ENCODE measurements around the gene PMPCA. TPM values are rescaled to one million over a fixed set of nuclear protein-coding genes. Genes with fewer than 3 reads are reported as not detected.

Gene PMPCA
- total and polyA plus RNA-seq, 2 of the 8 experiments (the other 6 are each of a cell fraction or from before 2014, with no cell fraction given) = 60.0 to 88.2 TPM

DNA sequence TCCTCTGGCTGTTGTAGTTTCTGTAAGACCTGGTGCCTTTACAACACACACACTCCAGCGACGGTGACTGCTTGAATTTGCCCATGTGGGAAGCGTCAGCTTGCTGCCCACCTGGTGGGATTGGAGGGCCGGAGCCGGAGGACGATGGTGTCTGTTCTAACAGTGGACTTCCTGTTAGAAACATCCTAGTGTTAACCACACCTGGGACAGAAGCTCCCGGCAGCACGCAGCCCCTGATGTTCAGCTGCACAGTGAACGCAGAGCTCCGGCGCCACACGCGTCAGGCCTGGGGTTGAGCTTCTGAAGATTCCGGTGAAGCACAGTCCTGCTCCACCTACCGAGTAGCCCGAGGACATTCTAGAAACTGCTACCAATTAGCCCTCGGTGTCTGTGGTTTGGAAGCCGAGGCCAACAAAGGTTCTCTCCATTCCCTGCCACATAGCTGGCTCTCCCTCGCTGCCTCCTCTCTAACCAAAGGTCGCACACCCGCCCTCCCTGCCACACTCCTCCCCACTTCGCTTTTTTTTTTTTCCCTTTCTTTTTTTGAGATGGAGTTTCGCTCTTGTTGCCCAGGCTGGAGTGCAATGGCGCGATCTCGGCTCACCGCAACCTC lies 14.4 kb downstream of the PMPCA start:
- peaks cover 3% of the 10 kb centered on the region in 2 experiments for H4K20me1 ChIP-seq (replicated peaks in 1 of 2; ENCODE audit: control insufficient read depth in 1 of 2, insufficient read depth in 2 of 2, low read length in 2 of 2)
- no peak overlapping the region for H3K4me2 ChIP-seq (ENCODE audit: insufficient read depth in 1 of 2, low read depth in 2 of 2, low read length in 2 of 2)
- no peak overlapping the region for H3K23ac ChIP-seq (ENCODE audit: insufficient read length)
- no peak overlapping the region for H3K56ac ChIP-seq (replicated peaks; ENCODE audit: insufficient read length, low read depth, low read length)
- H2BK5ac ChIP-seq (ENCODE audit: low read depth, low read length) = no peak overlapping the region
- no peaks in the 10 kb centered on the region for H3K27me3 ChIP-seq (replicated peaks in 1 of 4; ENCODE audit: control insufficient read depth in 3 of 4, extremely low read depth in 1 of 4, insufficient read depth in 3 of 4, low read length in 3 of 4)
- H4K91ac ChIP-seq (replicated peaks; ENCODE audit: insufficient read length, low read length) = no peak overlapping the region
- H2BK12ac ChIP-seq (ENCODE audit: low read depth, low read length) = no peak overlapping the region
- no peak overlapping the region for H3K27ac ChIP-seq (ENCODE audit: low read depth, low read length)
- no peaks in the 10 kb centered on the region for H3K79me1 ChIP-seq (ENCODE audit: low read depth, low read length)
- H3K4me3 ChIP-seq (ENCODE audit: extremely low read depth in 1 of 4, insufficient read depth in 2 of 4, low read depth in 3 of 4, low read length in 4 of 4) = no peak overlapping the region
- H2BK20ac ChIP-seq (ENCODE audit: low read length) = no peak overlapping the region
- no peak overlapping the region for H3K9ac ChIP-seq (replicated peaks in 1 of 4; ENCODE audit: extremely low read depth in 1 of 4, low read depth in 3 of 4, low read length in 3 of 4)
- no peak overlapping the region for H3K4ac ChIP-seq (replicated peaks; ENCODE audit: insufficient read length, low read depth, low read length)
- WGBS, 2 experiments (ENCODE audit: extremely low coverage in 1 of 2, insufficient coverage in 1 of 2, insufficient read length in 1 of 2, insufficient replicate concordance in 2 of 2, low coverage in 1 of 2, low lambda C conversion rate in 2 of 2, missing lambda C conversion rate in 1 of 2) = 90% methylated on average over 20 of the region's 27 CpGs; no CpG with 5 or more reads in 1 of the 2 experiments
- CTCF ChIA-PET (ENCODE audit: partially characterized antibody) = interaction anchor here (0.9 to 2.3 kb wide), 5 partner anchors 11 to 86 kb away, joined by 4 to 12 read pairs (median 5); no protein-coding TSS in a partner anchor
- POLR2A ChIA-PET (ENCODE audit: partially characterized antibody) = interaction anchor here (0.7 to 4.0 kb wide), 22 partner anchors 9 to 147 kb away, joined by 3 to 26 read pairs (median 4); partner anchors contain the start of genes ENTR1 and PMPCA
- no peak overlapping the region for H3K18ac ChIP-seq (ENCODE audit: extremely low read depth, low read length)
- H3K79me2 ChIP-seq (ENCODE audit: control insufficient read depth in 1 of 2, insufficient read depth in 2 of 2, low read length in 2 of 2) = no peaks in the 10 kb centered on the region
- H3K4me1 ChIP-seq (replicated peaks in 1 of 4; ENCODE audit: control insufficient read depth in 3 of 4, insufficient read depth in 4 of 4, low read length in 3 of 4) = no peaks in the 10 kb centered on the region
- FAIRE-seq = no peak
- no peak for DNase-seq (ENCODE audit: low read depth in 1 of 2, low spot score in 2 of 2)
- no peak overlapping the region for H4K5ac ChIP-seq (ENCODE audit: insufficient read length, low read depth, low read length)
- H2AFZ ChIP-seq (ENCODE audit: low read length) = no peak overlapping the region
- no peak overlapping the region for H2BK15ac ChIP-seq (ENCODE audit: low read length)
- peak overlapping the region; percentile 57; the same call in 1 of the 2 replicates for H4K8ac ChIP-seq (ENCODE audit: extremely low read depth, insufficient read depth, low read length)
- no peaks in the 10 kb centered on the region for H3K9me3 ChIP-seq (ENCODE audit: insufficient read depth in 2 of 2, low read depth in 1 of 2, low read length in 1 of 2)
- no peaks in the 10 kb centered on the region for H3K23me2 ChIP-seq (ENCODE audit: low read depth, low read length)
- peaks cover 16 to 33% (median 29%) of the 10 kb centered on the region in 4 experiments; a peak in 7 of 8 replicates for H3K36me3 ChIP-seq (ENCODE audit: control insufficient read depth in 2 of 4, insufficient read depth in 4 of 4, low read length in 3 of 4)
- no peak overlapping the region for H2BK120ac ChIP-seq (replicated peaks; ENCODE audit: low read depth, low read length)
- H3K14ac ChIP-seq (ENCODE audit: insufficient read length) = no peak overlapping the region
- H2AK5ac ChIP-seq (ENCODE audit: low read depth, low read length) = no peak overlapping the region
- TF ChIP-seq, protein P1, sequence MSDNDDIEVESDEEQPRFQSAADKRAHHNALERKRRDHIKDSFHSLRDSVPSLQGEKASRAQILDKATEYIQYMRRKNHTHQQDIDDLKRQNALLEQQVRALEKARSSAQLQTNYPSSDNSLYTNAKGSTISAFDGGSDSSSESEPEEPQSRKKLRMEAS (IDR thresholded peaks at IDR 0.05) = no peak
- no peak for TF ChIP-seq TEAD4 (IDR thresholded peaks at IDR 0.05; ENCODE audit: low read depth, low read length)
- no peak for TF ChIP-seq SP2 (IDR thresholded peaks at IDR 0.05; ENCODE audit: low read length)
- TF ChIP-seq JUND (IDR thresholded peaks at IDR 0.05; ENCODE audit: low read length) = no peak
- TF ChIP-seq, protein P2, sequence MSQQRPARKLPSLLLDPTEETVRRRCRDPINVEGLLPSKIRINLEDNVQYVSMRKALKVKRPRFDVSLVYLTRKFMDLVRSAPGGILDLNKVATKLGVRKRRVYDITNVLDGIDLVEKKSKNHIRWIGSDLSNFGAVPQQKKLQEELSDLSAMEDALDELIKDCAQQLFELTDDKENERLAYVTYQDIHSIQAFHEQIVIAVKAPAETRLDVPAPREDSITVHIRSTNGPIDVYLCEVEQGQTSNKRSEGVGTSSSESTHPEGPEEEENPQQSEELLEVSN (IDR thresholded peaks at IDR 0.05) = no peak
- TF ChIP-seq RAD21 (IDR thresholded peaks at IDR 0.05 in 1 of 2, conservative IDR thresholded peaks at IDR 0.05 in 1 of 2; ENCODE audit: low read depth in 2 of 2, low read length in 2 of 2) = no peak
- no peak for TF ChIP-seq FOSL1 (IDR thresholded peaks at IDR 0.05; ENCODE audit: insufficient read depth, low read depth, low read length)
- no peak for TF ChIP-seq SP4 (IDR thresholded peaks at IDR 0.05; ENCODE audit: low read length)
- no peak for TF ChIP-seq BACH1 (IDR thresholded peaks at IDR 0.05; ENCODE audit: low read length)
- TF ChIP-seq CBX5 (IDR thresholded peaks at IDR 0.05; ENCODE audit: low read depth, low read length) = no peak
- no peak for TF ChIP-seq RNF2 (IDR thresholded peaks at IDR 0.05; ENCODE audit: borderline replicate concordance, low read depth, low read length, missing control alignments, poor library complexity, severe bottlenecking)
- TF ChIP-seq KDM4A (IDR thresholded peaks at IDR 0.05; ENCODE audit: low read depth, low read length, severe bottlenecking) = no peak

Data from H1 (cell line).